Skin of body (tissue), 2 donors: Measurements from ENCODE around the gene CNOT6. TPM values are rescaled to one million over a fixed set of nuclear protein-coding genes. Genes with fewer than 3 reads are reported as not detected.

Experiments
- DNase-seq: peaks from one replicate; lab custom pipeline; 2025; lab: John Stamatoyannopoulos, UW
- total RNA-seq: library from RNA; depleted of rRNA; stranded (reverse); fragments of >200 nt; gene quantifications from one replicate; pipeline ENCODE4 v1.2.3, GENCODE V29; 2014

The CNOT6 gene
- total RNA-seq, 1 donor from 2014 or later = 25.0 TPM

DNA sequence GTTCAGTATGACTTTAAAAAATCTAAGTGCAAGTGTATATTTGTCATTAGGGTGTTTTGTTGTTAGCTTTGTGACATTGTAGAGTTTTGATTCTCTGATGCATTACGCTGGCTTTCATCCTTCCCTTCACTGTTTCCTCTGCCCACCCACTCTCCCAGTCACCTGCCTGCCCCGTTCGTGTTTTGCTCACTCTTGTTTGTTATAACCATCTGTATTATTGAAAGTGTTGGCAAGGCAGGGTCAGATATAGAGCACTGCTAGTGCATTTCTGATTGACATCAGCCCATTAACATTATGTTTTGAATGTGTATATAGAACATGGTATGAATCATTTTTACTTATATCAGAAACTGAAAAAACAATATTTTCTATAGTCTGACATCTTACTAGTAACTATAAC lies 69.8 kb downstream of the CNOT6 start:
- no peak for DNase-seq

DNA sequence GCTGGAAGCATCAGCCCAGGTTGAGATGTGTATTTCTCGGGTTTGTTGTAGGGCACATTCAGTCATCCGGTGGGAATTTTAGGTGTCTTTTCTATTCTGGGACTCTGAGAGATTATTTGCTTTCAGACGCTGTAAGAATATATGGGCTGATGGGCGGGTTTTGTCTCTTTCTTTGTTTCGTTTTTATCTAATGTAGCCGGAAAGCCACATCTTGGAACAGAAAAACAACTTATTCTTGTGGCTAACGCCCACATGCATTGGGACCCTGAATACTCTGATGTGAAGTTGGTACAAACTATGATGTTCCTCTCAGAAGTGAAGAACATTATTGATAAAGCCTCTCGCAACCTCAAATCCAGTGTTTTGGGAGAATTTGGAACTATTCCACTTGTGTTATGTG lies 74.7 kb downstream of the CNOT6 start:
- DNase-seq = no peak

DNA sequence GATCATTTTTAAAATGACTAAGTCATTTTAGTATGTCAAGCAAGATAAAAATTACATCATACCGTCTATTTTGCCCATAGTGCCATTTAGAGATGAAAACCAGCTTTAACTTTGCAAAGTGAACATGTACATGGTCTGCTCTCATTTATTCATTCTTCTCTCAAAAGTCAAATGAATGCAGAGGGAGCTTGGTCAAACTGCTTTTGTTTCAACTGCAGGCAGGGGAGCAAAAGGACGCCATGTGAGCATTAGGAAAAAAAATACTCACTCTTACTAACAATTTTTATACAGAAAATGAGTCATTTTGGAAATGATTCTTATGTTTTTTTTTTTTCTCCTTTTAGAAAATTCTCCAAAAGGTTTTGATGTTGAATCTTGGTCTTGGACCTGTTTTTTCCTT lies 81.4 kb downstream of the CNOT6 start:
- DNase-seq = no peak

DNA sequence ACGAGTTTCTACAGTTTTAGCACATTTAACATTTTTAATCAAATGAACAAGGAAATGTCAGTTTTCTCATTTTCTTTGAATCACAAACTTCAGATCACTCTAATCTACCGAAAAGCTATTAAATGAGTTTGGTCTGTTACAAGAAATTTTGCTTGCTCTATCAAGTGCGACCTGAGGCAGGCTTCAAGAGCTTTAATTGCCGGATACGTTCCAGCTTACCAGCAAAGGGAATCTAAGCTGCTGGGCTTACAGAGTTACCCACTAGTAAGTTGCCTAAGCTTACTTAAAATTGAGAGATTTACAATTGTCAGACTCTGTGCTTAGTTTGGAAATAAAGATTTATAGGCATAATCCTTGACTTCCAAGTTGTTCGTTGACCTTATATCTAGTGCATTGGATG lies 86.5 kb downstream of the CNOT6 start:
- no peak for DNase-seq

DNA sequence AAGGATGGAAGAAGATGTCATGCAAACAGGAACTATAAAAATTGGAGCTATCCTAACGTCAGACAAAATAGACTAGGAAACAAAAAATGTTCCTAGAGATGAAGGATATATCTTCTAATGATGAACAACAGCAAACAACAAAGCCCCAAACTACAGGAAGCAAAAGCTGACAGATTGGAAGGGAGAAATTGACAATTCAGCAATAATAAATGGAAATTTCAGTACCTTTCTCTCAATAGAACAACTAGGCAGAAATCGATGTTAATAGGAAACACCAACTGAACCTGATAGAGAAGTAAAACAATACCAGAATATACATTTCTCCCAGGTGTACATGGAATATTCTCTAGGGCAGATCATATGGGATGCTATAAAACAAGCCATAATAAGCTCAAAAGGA lies 89.6 kb downstream of the CNOT6 start:
- no peak for DNase-seq

DNA sequence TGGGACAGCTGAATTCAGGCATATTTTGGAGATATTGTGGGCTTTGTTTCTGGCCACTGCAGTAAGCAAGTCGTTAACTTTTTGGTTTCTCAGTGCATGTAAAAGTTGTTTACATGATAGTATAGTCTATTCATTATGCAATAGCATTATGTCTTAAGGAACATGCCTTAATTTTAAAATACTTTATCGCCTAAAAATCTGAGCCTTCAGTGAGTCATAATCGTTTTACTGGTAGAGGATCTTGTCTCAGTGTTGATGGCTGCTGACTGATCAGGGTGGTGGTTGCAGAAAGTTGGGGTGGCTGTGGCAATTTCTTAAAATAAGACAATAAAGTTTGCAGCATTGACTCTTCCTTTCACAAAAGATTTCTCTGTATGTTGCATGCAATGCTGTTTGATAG lies 92.0 kb downstream of the CNOT6 start:
- no peak for DNase-seq

- DNase-seq = no peak
These were observed 92.7 kb downstream of the CNOT6 start for GRCh38 chr5:180586870-180587269.

- no peak for DNase-seq
These were observed 95.8 kb downstream of the CNOT6 start for GRCh38 chr5:180589771-180590542.

DNA sequence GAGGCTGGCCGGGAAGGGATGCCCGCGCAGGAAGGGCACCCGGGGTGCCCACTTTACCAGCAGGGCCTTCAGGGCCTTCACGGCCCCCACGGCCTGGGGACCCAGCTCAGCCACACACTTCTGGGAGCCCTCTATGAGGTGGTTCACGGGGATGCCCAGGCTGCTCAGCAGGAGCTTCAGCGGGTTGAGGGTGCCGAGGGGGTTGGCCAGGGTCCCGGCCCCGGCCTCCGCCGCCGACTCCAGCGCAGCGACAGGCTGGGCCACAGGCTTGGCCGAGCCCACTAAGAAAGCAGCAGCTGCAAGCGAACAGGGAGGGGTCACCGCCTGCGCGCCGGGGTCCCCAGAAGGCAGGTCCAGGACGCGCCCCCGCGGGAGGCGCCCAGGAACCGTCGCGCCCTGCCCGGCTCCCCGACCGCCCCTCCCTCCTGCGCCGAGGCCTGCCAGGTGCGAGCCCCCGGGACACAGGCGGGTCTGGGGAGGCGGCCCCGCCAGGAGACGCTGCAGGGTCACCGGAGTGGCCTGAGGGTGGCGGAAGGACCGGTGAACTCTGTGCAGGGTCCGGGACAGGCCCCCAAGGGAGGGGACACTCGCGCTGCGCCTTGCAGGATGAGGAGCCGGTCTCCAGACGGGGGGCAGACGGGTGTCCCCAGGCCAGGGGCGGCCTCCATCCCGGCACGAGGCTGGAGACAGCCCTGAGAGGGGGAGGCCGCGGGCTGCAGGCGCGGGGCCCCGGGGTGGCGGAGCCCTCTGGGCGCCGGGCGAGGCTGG lies 96.5 kb downstream of the CNOT6 start:
- no peak for DNase-seq

GRCh38 chr5:180591311-180591887 lies 97.2 kb downstream of the CNOT6 start, which contains the start of gene SCGB3A1:
Gene SCGB3A1, minus strand, starts transcription at chr5:180591499. Its CDS starts 37 bp downstream, at chr5:180591462.
- DNase-seq = no peak

DNA sequence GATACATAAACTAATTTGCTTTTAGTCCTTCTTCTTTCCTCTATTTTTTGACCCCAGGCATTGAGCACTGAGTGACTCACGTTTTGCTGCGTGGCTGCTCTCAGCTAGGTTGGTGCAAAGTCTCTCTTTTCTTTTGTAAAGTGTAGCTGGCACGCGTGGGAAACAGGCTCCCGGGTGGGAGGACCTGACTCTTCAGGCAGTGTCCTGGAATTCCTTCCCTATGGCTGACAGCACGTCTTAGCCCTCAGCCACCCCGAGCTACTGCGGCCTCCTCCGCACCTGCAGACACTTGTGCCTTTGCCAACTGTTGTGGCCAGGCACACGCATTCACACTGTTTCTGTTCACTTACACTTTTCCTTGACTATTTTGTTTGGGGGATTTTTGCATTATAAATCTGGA lies 98.0 kb downstream of the CNOT6 start:
- DNase-seq = no peak

DNA sequence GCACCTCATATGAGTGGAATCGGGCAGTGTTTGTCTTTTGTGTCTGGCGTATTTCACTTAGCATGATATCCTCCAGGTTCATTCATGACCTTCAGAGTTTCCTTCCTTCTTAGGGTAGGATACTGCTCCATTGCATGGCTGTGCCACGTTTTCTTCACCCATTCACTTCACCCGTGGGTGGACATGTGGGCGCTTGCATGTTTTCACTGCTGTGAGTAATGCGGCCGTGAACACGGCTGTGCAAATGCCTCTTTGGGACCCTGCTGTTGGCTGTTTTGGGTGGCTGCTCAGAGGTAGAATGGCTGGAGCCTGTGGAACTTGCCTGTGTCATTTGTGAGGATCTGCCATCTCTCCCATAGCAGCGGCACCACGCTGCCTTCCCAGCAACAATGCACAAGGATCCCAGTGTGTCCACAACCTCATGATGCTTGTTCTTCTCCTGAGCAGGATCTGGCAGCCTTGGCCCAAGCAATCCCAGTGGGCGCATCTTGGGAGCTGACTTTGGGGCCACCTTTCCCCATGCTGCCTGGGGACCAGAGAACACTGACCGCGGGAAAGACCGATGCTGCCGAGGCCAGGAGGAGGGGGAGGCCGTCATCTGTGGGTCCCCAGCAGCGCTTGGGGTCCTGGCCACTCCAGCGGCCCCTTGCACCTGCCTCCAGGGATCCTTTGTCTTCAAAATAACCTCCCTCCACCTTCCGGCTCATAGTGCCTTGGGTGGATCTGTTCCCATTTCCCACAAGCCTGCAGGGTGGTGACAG lies 99.4 kb downstream of the CNOT6 start:
- DNase-seq = no peak

- DNase-seq = no peak
These were observed 100.3 kb downstream of the CNOT6 start for GRCh38 chr5:180594311-180595045.

DNA sequence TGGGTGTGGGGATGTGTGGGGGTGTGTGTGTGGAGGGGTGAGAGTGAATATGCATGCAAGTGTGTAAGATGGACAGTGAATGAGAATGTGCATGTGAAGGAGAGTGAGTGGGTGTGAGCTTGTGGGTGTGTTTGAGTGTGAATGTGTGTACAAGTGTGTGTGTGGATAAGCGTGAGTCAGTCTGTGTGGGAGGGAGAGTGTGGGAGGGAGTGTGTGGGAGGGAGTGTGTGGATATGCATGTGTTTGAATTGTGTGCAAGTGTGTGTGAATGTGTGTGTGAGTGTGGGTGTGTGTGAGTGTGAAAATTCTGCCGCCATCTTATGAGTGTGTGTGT lies 100.8 kb downstream of the CNOT6 start:
- no peak for DNase-seq

- no peak for DNase-seq
These were observed 101.4 kb downstream of the CNOT6 start for GRCh38 chr5:180595381-180596114.

DNA sequence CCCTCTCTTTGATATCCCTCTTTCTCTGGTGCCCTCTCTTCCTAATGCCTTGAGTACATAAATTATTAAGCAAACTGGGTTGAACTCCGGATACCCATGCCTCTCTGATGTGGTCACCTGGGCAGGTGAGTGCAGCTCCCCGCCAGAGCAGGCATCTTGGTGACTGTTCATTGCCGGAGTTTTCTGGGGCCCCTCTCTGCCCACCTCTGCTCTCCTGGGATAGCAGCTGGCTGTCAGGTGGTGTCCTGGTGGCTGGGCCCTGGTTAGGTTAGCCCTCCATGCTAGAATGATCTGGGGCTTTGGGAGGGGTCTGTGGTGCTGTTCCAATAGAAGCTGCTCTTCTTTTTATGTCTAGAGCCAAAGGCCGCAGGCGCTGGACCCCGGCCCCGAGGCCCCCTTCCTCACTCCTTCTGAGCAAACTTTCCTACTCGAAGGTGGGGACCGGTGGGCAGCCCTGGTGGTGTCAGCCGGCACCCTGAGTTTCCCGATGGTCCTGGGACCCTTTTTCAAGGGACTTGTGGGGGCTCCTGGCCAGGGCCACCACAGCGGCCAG lies 102.0 kb downstream of the CNOT6 start:
- DNase-seq = no peak

- no peak for DNase-seq
These were observed 102.6 kb downstream of the CNOT6 start for GRCh38 chr5:180596668-180597231.

- DNase-seq = no peak
These were observed 104.1 kb downstream of the CNOT6 start for GRCh38 chr5:180598316-180598701.

GRCh38 chr5:180598797-180599589 lies 104.8 kb downstream of the CNOT6 start:
- no peak for DNase-seq
